Stimulated activated memory B cell treated with anti-CD40 and anti-IgM and Interleukin-4, amounts not matched to agents 10 μg/mL and 1 μg/mL and 100 μg/mL, for 72 hours (primary cell): ENCODE data around the gene PLSCR4.

Experiments
- ATAC-seq: fragments of 150-1000 bp; cut with Tn5 transposase; 2 replicates; pipeline ENCODE4 v1.10.0; 2021
- H3K27ac Mint-ChIP-seq: one replicate; pipeline ENCODE4 v1.8.0; 2022; ENCODE audit warnings: mild to moderate bottlenecking, mixed read lengths
- H3K27me3 Mint-ChIP-seq: one replicate; pipeline ENCODE4 v1.8.0; 2022; ENCODE audit warnings: mixed read lengths
- H3K36me3 Mint-ChIP-seq: one replicate; pipeline ENCODE4 v1.8.0; 2022; ENCODE audit warnings: mixed read lengths
- H3K4me1 Mint-ChIP-seq: one replicate; pipeline ENCODE4 v1.8.0; 2022; ENCODE audit warnings: mixed read lengths
- H3K4me3 Mint-ChIP-seq: one replicate; pipeline ENCODE4 v1.8.0; 2022; ENCODE audit warnings: mild to moderate bottlenecking, moderate library complexity, mixed read lengths
- H3K9me3 Mint-ChIP-seq: one replicate; pipeline ENCODE4 v1.8.0; 2022; ENCODE audit warnings: mixed read lengths

PLSCR4 gene

DNA sequence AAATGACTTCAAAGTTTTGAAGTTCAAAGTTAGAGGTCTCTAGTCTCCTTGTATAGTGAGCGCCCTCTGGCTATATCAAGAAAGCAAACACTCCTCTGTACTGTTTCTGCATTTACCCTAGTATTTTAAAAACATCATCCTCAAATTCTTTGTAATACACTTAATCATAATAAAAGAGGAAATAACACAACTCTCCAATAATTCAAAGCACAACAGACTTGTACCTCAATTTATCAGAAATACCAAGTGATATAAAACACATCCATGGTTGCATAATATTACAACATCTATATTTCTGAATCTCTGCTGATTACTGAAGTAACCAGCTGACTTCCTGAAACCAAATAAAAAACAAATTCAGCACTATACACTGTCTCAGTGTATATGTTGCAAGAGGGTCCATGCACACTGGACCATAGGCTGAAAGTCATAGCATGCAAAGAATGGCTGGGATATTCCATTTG, 102.4 kb downstream of the PLSCR4 start:
- Mint-ChIP-seq H3K9me3 (no peaks in the 10 kb centered on the region), H3K4me1 (no peaks in the 10 kb centered on the region), H3K36me3 (no peaks in the 10 kb centered on the region), H3K27ac (no peak overlapping the region), H3K4me3 (no peak overlapping the region), H3K27me3 (no peaks in the 10 kb centered on the region)
- ATAC-seq = no peak

- Mint-ChIP-seq H3K36me3 (no peaks in the 10 kb centered on the region), H3K4me3 (no peak overlapping the region), H3K27ac (no peak overlapping the region), H3K27me3 (no peaks in the 10 kb centered on the region), H3K9me3 (no peaks in the 10 kb centered on the region), H3K4me1 (no peaks in the 10 kb centered on the region)
- no peak for ATAC-seq
Observed at GRCh38 chr3:146145642-146146041, 105.3 kb downstream of the PLSCR4 start.

- no peak for ATAC-seq
- no peaks in the 10 kb centered on the region for H3K4me1 Mint-ChIP-seq
- H3K27me3 Mint-ChIP-seq = no peaks in the 10 kb centered on the region
- H3K4me3 Mint-ChIP-seq = no peak overlapping the region
- no peaks in the 10 kb centered on the region for H3K9me3 Mint-ChIP-seq
- no peaks in the 10 kb centered on the region for H3K36me3 Mint-ChIP-seq
- no peak overlapping the region for H3K27ac Mint-ChIP-seq
Observed at GRCh38 chr3:146142757-146143156, 108.1 kb downstream of the PLSCR4 start.
